GM19328 (cell line): ENCODE data around the gene LARP1.

Experiments used
- ATAC-seq: cut with Tn5 transposase; IDR thresholded peaks from one replicate; pipeline ENCODE4 v1.9.1; 2021; ENCODE audit warnings: mild to moderate bottlenecking, moderate library complexity; ENCODE audit not compliant: unreplicated experiment

LARP1 gene

DNA sequence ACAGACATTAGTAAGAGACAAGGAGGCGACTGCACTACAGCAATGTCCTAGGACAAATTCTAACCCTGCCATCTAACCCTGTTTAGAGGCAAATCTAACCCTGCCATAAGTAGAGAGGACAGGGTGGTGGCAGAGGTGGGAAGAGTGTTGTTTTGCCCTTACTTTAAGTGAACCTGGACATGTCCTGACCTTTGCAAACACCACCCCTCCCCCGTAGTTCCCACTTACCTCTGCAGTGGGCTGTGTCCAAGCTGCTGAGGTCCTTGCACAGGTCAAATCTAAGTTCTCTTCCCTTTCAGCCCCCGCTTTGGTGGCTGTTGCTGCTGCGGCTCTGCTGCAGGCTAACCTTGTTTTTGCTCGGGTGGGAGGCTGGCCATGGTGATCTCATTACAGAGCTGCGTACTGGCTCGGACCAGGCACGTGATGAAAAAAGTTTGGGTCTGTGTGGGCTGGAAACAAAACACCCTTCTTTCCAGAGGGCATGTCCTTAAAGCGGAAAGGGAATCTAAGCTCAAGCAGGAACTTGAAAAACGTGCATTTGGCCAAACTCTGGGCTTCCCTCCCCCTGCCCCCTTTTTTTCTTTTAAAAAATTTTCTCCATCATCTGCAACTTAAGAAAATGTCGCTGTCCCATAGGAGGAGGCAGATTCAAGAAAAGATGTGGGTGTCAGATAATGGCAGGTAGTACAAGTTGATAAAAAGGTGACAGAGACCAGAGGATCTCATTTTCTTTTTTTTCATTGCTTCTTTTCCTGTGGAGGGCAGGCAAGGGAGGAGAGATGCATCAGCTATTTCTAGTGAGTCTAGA is 95.3 kb downstream of the LARP1 start, which contains the start of gene FAXDC2:
FAXDC2 (minus strand) TSS at position 349 of the 808 bp plus-strand sequence. CDS start 12,425 bp downstream, outside the sequence.
- no peak for ATAC-seq

DNA sequence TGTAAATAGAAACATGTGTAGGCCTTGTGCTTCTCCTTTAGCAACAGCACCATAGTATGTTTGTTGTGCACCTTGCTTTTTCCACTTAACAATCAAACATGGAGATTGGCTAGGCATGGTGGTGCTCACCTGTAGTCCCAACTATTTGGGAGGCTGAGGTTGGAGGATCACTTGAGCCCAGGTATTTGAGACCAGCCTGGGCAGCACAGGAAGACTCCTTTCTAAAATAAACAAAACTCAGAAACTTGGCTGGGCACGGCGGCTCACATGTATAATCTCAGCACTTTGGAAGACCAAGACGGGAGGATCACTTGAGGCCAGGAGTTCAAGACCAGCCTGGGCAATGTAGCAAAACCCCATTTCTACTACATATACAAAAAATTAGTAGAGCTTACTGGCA is 96.2 kb downstream of the LARP1 start:
- ATAC-seq: no peak

DNA sequence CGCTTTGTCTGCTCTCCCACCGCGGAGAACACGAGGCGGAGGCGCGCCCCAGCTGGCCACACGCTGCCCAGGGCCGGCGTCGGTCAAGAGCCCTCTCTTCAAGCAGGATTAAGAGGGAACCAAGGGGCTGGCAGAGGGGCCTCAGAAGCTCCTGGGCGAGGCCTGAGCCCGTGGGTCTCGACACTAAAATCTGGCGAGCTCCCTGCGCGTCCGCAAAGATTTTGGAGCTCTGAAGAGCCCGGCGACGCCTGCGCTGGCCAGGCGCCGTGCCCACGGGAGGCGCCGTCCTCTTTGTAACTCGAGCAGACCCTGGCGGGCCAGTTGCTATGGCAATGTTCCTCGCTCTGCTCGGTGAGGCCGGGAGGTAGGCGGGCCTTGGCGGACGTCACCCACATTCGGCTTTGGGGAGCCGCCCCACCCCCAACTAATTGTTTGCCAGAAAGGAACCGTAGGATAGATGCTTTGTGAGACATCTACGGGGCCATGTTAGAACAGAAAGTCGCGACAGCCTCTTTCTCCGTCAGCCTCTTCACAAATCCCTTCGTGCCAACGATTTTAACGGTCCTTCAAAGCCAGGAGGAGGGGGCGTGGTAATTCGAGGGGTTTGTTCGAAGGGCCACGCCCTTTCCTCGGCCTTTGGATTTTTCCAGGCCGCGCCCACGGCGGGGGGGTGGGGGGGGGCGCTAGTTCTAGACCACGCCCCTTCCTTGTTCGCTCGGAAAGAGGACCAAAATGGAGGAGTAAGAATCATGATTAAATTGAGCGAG is 102.5 kb downstream of the LARP1 start:
- ATAC-seq: peak; percentile 57

DNA sequence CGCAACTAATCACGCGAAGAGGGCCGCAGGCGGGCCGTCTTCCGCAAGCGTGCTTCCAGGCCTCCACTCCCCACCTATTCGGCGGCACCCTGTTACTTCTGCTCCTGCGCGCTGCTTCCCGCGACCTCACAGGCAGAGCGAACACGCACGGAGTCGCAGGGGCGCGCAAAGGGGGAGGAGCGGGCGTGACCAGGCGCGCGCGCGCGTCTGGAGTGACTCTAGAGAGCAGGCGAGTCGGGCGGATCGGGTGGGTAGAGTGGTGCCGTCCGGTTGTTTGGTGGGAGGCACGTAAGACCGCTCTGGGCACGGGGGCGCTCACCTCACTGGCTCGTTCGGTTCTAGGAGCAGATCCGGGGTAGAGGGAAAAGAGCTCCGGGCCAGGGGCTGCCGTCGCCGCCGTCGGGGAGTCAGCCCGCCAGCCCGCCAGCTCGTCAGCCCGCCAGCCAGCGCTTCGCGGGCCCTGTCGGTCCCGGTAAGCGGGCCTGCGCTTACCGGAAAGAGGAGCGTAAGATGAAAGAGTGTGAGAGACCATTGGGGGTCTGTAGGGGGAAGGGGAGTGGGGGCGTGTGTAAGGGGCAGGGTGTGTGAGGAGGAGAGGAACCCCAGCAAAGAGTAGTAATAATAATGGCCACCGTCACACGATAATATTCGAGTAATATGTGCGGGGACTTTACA is 103.3 kb downstream of the LARP1 start, which contains the start of gene CNOT8:
CNOT8 (plus strand) TSS at position 331 of the 675 bp plus-strand sequence. CDS start 4,652 bp downstream, outside the sequence.
- peak; percentile 74 for ATAC-seq

DNA sequence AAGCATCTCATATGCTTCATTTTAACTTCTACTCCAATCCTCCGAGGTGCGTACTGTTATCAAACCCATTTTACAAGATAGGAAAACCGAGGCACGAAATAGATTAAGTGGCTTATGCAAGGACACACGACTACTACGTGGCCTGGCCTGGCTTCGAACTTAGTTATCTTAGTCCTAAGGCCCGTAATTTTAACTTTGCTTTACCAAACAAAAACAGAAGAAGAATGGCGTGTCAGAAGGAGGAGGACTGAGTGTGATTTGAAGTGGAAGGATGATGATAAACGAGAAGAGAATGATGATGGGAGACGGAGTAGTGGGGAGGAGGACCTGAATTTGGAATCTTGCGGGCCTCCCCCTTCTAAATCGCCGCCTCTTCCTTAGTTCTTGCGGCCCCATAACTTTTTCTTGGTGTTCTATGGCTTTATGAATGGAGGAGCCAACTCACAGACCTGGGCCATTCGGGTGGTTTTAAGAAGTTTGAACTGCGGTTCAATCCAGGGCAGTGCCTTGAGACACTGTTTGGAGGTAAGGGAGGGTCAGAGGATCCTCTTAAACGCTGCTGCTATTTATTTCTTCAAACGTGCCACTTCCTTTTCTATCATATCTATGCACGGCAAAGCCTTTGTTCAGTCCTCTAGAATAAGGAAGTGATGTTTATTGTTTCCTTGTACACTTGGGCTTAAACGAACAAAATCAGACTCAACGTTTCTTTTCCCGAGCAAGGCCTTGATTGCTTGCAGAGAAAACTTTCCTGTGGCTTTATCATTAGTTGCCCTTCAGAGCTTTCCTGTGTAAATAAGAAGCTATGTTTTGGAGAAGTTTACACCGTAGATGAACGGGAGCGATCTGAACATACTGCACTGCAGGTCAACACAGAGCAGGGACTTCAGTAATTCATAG is 104.0 kb downstream of the LARP1 start:
- no peak for ATAC-seq

DNA sequence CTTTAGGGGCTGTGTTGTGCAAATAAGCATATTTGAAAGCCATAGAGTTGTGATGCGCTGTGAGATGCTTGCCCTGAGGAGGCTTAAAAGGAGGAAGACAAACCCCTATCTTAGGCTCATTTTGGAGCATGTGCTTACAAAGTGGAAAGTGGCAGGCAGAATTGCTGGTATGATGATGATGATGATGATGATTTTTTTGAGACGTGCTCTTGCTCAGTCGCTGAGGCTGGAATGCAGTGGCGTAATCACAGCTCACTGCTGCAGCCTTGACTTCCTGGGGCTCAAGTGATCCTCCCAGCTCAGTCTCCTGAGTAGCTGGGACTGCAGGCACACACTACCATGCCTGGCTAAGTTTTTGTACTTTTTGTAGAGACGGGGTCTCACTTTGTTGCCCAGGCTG is 104.9 kb downstream of the LARP1 start:
- no peak for ATAC-seq

DNA sequence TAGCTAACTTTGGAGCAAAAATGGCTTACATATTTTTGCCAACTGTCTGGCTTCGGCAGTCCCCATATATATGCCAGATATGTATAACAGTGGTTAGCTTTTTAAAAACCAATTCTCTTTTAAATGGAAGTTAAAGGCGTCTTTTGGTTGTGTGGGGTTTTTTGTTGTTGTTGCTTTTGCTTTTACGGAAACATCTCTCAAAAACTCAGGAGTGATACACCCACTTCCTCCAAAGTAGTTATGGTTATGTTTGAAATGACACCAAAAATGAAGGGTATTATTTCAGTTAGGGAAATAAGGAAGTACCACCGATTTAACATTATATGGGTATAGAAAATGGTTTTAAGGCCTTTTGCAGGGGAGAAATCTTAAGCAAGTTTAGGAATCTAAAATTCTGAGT is 105.6 kb downstream of the LARP1 start:
- ATAC-seq: no peak

DNA sequence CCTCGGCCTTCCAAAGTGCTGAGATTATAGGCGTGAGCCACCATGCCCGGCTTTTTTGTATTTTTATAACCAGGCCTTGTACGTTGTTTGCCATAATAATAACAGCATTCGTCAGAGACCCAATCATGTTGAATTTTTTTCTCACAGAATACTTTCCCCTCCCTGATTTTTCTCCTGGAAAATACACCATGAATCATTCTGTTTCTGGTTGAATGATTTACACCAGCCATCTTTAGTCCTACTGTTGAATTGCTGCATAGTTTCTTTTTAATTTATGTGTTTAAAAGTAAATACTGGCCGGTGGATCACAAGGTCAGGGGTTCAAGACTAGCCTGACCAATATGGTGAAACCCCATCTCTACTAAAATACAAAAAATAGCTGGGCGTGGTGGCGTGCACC is 106.8 kb downstream of the LARP1 start:
- no peak for ATAC-seq

DNA sequence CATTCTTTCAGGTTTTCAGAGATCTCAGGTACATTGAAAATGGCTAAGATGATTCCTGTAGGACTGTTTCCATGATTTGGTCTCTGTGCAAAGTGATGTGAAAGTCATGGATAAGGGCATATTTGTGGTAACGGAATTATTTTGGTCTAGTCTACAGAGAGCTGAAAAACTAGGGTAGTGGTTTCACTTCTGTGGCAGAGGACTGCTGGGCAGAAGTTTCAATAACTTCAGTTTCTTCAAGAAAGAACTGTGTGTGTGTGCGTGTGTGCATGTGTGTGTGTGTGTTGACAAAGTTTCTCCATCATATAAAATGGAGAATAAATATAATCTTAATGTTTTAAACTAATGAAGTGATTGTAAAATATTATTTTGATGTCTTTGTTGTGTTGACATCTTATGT is 107.6 kb downstream of the LARP1 start:
- ATAC-seq: no peak

DNA sequence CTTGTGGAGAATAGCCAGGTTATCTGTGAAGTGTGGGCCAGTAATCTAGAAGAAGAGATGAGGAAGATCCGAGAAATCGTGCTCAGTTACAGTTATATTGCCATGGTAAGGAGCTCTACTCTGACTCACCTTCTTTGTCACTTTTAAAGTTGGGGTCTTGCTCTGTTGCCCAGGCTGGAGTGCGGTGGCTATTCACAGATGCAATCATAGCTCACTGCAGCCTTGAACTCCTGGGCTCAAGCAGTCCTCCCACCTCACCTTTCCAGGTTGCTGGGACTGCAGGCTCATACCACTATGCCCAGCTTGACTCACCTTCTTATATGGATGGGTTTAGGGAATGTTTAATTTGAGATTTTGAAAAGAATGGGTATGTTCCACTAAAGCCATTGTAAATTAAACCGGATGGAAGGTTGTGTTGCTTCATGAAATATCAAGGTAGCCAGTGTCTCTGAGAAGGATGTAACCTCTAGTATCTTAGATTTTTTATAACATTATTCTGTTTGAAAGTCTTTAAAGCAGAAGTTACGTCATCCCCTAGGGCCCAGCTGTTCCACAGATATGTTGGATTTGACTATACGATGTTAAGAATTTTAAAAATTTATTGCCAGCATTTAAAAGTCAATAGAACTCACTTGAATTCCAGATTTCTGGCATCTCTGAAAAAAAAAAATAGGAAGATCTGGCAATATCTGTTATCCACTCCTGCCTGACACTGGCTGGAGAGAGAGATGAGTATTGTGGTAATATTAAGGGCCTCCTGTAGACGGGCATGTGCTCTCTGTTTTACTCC is 108.3 kb downstream of the LARP1 start:
- no peak for ATAC-seq

DNA sequence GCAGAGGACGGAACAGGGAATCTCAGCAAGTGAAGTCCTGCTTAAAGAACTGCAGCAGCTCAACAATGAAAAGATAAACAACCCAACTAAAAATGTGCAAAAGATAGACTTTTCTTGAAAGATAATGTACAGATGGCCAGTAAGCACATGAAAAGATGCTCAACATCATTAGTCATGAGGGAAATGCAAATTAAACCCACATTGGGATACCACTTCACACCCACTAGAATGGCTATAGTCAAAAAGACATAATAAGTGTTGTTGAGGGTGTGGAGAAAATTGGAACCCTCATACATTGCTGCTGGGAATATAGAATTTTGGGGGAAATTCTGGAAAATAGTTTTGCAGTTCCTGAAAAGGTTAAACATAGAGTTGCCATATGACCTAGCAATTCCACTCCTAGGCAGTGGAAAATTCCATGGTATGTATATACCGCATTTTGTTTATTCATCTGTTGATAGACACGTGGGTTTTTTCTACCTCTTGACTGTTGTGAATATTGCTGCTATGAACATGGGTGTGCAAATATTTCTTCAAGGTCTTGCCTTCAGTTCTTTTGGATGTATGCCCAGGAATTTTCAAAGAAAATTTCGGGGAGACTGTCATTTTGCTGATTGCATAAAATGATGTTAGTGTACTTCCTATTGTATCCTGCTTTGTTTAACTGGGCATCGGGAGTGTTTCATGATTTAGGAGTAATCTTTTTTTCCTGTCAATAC is 110.4 kb downstream of the LARP1 start:
- ATAC-seq: no peak

DNA sequence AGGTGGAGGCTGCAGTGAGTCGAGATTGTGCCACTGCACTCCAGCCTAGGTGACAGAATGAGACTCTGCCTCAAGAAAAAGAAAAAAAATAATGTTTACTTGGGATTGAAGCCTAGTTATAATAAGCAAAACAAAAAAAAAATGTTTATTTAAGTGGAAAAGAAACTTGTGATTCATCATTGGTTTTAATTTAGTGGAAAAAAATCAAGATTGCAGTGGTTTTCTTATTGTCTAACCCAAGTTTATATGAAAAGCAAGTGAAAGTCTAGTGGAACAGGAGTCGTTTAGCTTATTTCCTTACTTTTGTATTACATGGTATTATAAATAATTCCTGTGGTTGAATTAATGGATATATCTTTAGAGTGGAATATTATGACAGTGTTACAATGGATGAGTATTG is 111.7 kb downstream of the LARP1 start:
- no peak for ATAC-seq
